Smooth muscle cell (in vitro differentiated cells): ENCODE data around the gene DNAJB2. TPM values are rescaled to one million over a fixed set of nuclear protein-coding genes. Genes with fewer than 3 reads are reported as not detected.

Source experiments
- DNase-seq: peaks from one replicate; lab custom pipeline; 2025; ENCODE audit not compliant: unreplicated experiment; lab: John Stamatoyannopoulos, UW
- H2AFZ ChIP-seq: fragments of 200-600 bp; sonication (generic); 2 replicates; pipeline ENCODE4 v1.6.0; 2016; ENCODE audit warnings: antibody characterized with exemption, low read depth, mild to moderate bottlenecking
- H3F3A ChIP-seq: fragments of 200-600 bp; sonication (generic); 2 replicates; pipeline ENCODE4 v1.6.0; 2017; ENCODE audit warnings: antibody characterized with exemption, low read depth
- H3K27ac ChIP-seq: fragments of 200-600 bp; sonication (generic); 2 replicates; pipeline ENCODE4 v1.5.1; 2016; ENCODE audit warnings: low read depth, mild to moderate bottlenecking
- H3K27me3 ChIP-seq: fragments of 200-600 bp; sonication (generic); 2 replicates; pipeline ENCODE4 v1.6.1; 2016; ENCODE audit warnings: low read depth, mild to moderate bottlenecking
- H3K36me3 ChIP-seq: fragments of 200-600 bp; sonication (generic); 2 replicates; pipeline ENCODE4 v1.5.1; 2016; ENCODE audit warnings: low read depth
- H3K4me1 ChIP-seq: fragments of 200-600 bp; sonication (generic); 2 replicates; pipeline ENCODE4 v1.5.1; 2016; ENCODE audit warnings: low read depth
- H3K4me2 ChIP-seq: fragments of 200-600 bp; sonication (generic); 2 replicates; pipeline ENCODE4 v1.6.0; 2016; ENCODE audit warnings: mild to moderate bottlenecking
- H3K4me3 ChIP-seq: fragments of 200-600 bp; sonication (generic); 2 replicates; pipeline ENCODE4 v1.5.1; 2016; ENCODE audit warnings: mild to moderate bottlenecking
- H3K79me2 ChIP-seq: fragments of 200-600 bp; sonication (generic); 2 replicates; pipeline ENCODE4 v1.6.0; 2016; ENCODE audit warnings: low read depth, mild to moderate bottlenecking
- H3K9ac ChIP-seq: fragments of 200-600 bp; sonication (generic); 2 replicates; pipeline ENCODE4 v1.6.0; 2016; ENCODE audit warnings: low read depth
- H3K9me3 ChIP-seq: fragments of 200-600 bp; sonication (generic); replicated peaks from 2 replicates; pipeline ENCODE4 v1.5.1; 2016; ENCODE audit warnings: low read depth
- H4K20me1 ChIP-seq: fragments of 200-600 bp; sonication (generic); 2 replicates; pipeline ENCODE4 v1.6.0; 2016; ENCODE audit warnings: low read depth
- WGBS: methylation state at CpG from one replicate; pipeline ENCODE4 v1.1.7; 2016; ENCODE audit warnings: low lambda C conversion rate; 5-methylcytosine and 5-hydroxymethylcytosine counted together
- polyA plus RNA-seq: library from polyadenylated mRNA; unstranded; fragments of >200 nt; fragmentation: Nextera tagmentation; extraction: Ambion mirVana; gene quantifications from 2 replicates; pipeline ENCODE4 v1.2.1, GENCODE V29; 2016
- total RNA-seq: library from RNA; depleted of rRNA; stranded (reverse); fragments of >200 nt; gene quantifications from 2 replicates; pipeline ENCODE4 v1.2.3, GENCODE V29; 2014
- TF ChIP-seq, protein P1 (sequence below): fragments of 200-600 bp; sonication (generic); IDR thresholded peaks from 2 replicates; pipeline ENCODE4 v1.5.1; 2017; ENCODE audit warnings: borderline replicate concordance, mild to moderate bottlenecking, antibody characterized with exemption; ENCODE audit not compliant: insufficient read depth, poor library complexity, severe bottlenecking

The DNAJB2 gene
- total and polyA plus RNA-seq, 2 experiments from 2014 or later, result 14.3 to 52.4 TPM

DNA sequence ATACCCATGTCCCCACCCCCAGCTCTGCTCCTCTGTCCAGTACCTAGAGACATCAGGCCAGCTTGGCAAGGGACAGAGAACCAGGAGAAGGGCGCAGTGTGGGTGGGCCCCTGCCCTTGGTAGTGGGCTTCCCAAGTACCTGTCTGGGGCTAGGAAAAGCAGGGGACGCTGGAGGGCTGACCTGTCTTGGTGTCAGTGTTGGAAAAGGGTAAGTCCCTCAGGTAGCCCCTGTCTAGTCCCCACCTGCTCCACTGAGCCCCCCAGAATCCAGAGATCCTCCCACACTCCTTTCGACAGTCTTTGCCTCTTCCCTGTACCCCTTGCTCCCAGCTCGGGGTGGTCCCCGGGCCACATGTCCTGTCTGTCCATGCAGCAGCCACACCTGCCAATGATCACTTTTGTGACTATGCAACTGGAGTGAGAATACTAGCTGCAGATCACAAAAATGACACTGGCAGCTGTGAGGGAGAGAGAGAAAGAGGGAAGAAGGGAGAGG, 14.6 kb downstream of the DNAJB2 start:
- TF ChIP-seq, protein P1, sequence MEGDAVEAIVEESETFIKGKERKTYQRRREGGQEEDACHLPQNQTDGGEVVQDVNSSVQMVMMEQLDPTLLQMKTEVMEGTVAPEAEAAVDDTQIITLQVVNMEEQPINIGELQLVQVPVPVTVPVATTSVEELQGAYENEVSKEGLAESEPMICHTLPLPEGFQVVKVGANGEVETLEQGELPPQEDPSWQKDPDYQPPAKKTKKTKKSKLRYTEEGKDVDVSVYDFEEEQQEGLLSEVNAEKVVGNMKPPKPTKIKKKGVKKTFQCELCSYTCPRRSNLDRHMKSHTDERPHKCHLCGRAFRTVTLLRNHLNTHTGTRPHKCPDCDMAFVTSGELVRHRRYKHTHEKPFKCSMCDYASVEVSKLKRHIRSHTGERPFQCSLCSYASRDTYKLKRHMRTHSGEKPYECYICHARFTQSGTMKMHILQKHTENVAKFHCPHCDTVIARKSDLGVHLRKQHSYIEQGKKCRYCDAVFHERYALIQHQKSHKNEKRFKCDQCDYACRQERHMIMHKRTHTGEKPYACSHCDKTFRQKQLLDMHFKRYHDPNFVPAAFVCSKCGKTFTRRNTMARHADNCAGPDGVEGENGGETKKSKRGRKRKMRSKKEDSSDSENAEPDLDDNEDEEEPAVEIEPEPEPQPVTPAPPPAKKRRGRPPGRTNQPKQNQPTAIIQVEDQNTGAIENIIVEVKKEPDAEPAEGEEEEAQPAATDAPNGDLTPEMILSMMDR, result no peak
- Histone ChIP-seq H3K9ac (no peak overlapping the region), H4K20me1 (no peaks in the 10 kb centered on the region), H3K36me3 (no peaks in the 10 kb centered on the region), H3K4me2 (no peak overlapping the region), H3K79me2 (no peaks in the 10 kb centered on the region), H3K4me3 (no peak overlapping the region), H3K9me3 (no peaks in the 10 kb centered on the region), H3K4me1 (no peaks in the 10 kb centered on the region), H3K27me3 (no peaks in the 10 kb centered on the region), H2AFZ (peak overlapping the region; percentile 93), H3F3A (no peaks in the 10 kb centered on the region), H3K27ac (no peak overlapping the region)
- 96% methylated on average over 5 of the region's 5 CpGs for WGBS
- DNase-seq, result no peak

- Histone ChIP-seq H3K27me3 (no peaks in the 10 kb centered on the region), H3K4me3 (peak overlapping the region; percentile 70), H3K4me2 (peak overlapping the region; percentile 89), H3K9ac (no peak overlapping the region), H3K36me3 (no peaks in the 10 kb centered on the region), H3F3A (no peaks in the 10 kb centered on the region), H3K4me1 (no peaks in the 10 kb centered on the region), H4K20me1 (no peaks in the 10 kb centered on the region), H3K27ac (no peak overlapping the region), H3K9me3 (no peaks in the 10 kb centered on the region), H3K79me2 (no peaks in the 10 kb centered on the region), H2AFZ (peak overlapping the region; percentile 93)
- WGBS, result 11% methylated on average over 40 of the region's 67 CpGs
- TF ChIP-seq, protein P1, result peak; percentile 92
- peak; percentile 52 for DNase-seq
These were observed 15.5 kb downstream of the DNAJB2 start for GRCh38 chr2:219294356-219295351.

GRCh38 chr2:219296142-219296541, 17.0 kb downstream of the DNAJB2 start:
- H3K27ac ChIP-seq, result no peak overlapping the region
- no peaks in the 10 kb centered on the region for H3K4me1 ChIP-seq
- no peaks in the 10 kb centered on the region for H4K20me1 ChIP-seq
- no peaks in the 10 kb centered on the region for H3K27me3 ChIP-seq
- no peak overlapping the region for H3K9ac ChIP-seq
- no peaks in the 10 kb centered on the region for H3K36me3 ChIP-seq
- H3F3A ChIP-seq, result no peaks in the 10 kb centered on the region
- H3K79me2 ChIP-seq, result no peaks in the 10 kb centered on the region
- H3K4me3 ChIP-seq, result no peak overlapping the region
- no peak overlapping the region for H3K4me2 ChIP-seq
- TF ChIP-seq, protein P1, result no peak
- no peaks in the 10 kb centered on the region for H3K9me3 ChIP-seq
- no peak overlapping the region for H2AFZ ChIP-seq
- WGBS, result 95% methylated on average over 14 of the region's 14 CpGs
- DNase-seq, result no peak
